ENCODE results near the gene RABGAP1L. TPM values are rescaled to one million over a fixed set of nuclear protein-coding genes. Genes with fewer than 3 reads are reported as not detected.

Gene RABGAP1L
- total and polyA plus RNA-seq, 11 donors = 18.6 to 195 (median 98.4) TPM

DNA sequence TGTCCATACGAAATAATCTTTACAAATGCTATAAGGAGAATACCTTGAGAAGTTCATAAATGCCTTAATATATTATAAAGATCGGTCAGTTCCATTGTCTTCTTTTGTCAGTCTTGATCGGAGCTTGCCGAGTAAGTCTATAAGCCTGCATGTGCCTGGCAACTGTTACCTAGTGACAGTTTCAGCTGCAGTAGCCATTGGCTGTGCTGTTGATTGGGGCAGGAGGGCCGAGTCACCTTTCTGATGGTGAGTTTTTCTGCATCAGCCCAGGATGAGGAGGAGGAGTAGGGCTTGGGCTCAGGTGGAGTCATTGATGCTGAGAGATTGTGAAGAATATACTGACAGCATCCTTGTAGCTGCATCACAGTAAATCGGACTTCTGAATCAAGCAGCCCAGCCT is 286.5 kb downstream of the RABGAP1L start:
- Histone ChIP-seq H3K9me3 (peaks cover 0 to 11% (median 0%) of the 10 kb centered on the region in 12 donors), H3K27ac (no peak overlapping the region), H3K36me3 (no peaks in the 10 kb centered on the region), H3K4me1 (peaks cover 0 to 24% (median 6%) of the 10 kb centered on the region in 12 donors), H3K4me3 (no peak overlapping the region), H3K27me3 (no peaks in the 10 kb centered on the region)
- intact Hi-C loops (cut with DNase I) = loop anchor here in 1 of 10 donors (1.0 kb wide), 1 partner anchor 23 kb away; no protein-coding TSS in a partner anchor
- WGBS, 4 donors = 57 to 73% (median 70%) methylated on average over 6 of the region's 6 CpGs
- ATAC-seq = peak; percentile 32 to 77 (median 57)
- TF ChIP-seq, protein P1, sequence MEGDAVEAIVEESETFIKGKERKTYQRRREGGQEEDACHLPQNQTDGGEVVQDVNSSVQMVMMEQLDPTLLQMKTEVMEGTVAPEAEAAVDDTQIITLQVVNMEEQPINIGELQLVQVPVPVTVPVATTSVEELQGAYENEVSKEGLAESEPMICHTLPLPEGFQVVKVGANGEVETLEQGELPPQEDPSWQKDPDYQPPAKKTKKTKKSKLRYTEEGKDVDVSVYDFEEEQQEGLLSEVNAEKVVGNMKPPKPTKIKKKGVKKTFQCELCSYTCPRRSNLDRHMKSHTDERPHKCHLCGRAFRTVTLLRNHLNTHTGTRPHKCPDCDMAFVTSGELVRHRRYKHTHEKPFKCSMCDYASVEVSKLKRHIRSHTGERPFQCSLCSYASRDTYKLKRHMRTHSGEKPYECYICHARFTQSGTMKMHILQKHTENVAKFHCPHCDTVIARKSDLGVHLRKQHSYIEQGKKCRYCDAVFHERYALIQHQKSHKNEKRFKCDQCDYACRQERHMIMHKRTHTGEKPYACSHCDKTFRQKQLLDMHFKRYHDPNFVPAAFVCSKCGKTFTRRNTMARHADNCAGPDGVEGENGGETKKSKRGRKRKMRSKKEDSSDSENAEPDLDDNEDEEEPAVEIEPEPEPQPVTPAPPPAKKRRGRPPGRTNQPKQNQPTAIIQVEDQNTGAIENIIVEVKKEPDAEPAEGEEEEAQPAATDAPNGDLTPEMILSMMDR (IDR thresholded peaks at IDR 0.05) = no peak
- DNase-seq = no peak

DNA sequence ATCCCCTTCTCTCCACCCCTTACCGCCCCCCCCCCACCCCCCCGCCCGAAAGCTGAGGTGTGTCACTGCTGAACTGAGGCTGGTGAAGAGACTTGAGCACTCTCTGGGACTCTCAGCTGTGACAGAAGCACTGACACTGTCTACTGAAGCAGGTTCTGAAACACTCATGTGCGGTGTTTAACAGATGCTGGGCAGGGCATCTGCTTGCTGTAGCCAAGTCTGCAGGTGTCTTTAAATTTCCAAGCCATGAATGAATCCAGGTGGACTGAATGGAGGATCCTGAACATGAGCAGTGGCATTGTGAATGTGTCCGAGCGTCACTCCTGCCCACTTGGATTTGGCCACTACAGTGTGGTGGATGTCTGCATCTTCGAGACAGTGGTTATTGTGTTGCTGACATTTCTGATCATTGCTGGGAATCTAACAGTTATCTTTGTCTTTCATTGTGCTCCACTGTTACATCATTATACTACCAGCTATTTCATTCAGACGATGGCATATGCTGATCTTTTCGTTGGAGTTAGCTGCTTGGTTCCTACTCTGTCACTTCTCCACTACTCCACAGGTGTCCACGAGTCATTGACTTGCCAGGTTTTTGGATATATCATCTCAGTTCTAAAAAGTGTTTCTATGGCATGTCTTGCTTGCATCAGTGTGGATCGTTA is 288.7 kb downstream of the RABGAP1L start, which contains the start of gene GPR52:
Gene GPR52, plus strand, starts transcription at position 99 of the 665 bp plus-strand sequence. Its CDS starts 148 bp downstream, at position 247.
- WGBS, 4 donors = 86 to 89% (median 88%) methylated on average over 11 of the region's 11 CpGs
- Histone ChIP-seq H3K27ac (no peak within 1 kb of the TSS), H3K4me1 (peaks cover 0 to 24% (median 6%) of the 10 kb centered on the region in 12 donors), H3K27me3 (no peaks in the 10 kb centered on the region), H3K36me3 (no peaks in the 10 kb centered on the region), H3K9me3 (peaks cover 0 to 11% (median 0%) of the 10 kb centered on the region in 12 donors), H3K4me3 (no peak within 1 kb of the TSS)
- intact Hi-C loops (cut with DNase I) = no loop called here
- no peak for TF ChIP-seq POLR2A (IDR thresholded peaks at IDR 0.05)
- TF ChIP-seq, protein P1 (IDR thresholded peaks at IDR 0.05) = no peak
- no peak for ATAC-seq
- DNase-seq = no peak

- ATAC-seq (no peak), DNase-seq (no peak)
- no peak for TF ChIP-seq POLR2A (IDR thresholded peaks at IDR 0.05)
- TF ChIP-seq, protein P1 (IDR thresholded peaks at IDR 0.05) = no peak
- peaks cover 0 to 24% (median 6%) of the 10 kb centered on the region in 12 donors for H3K4me1 ChIP-seq
- no peak overlapping the region for H3K27ac ChIP-seq
- H3K36me3 ChIP-seq = no peaks in the 10 kb centered on the region
- intact Hi-C loops (cut with DNase I) = no loop called here
- 77 to 89% (median 85%) methylated on average over 5 of the region's 5 CpGs for WGBS, 4 donors
- no peak overlapping the region for H3K4me3 ChIP-seq
- H3K27me3 ChIP-seq = no peaks in the 10 kb centered on the region
- H3K9me3 ChIP-seq = peaks cover 0 to 8% (median 0%) of the 10 kb centered on the region in 12 donors
Measured at GRCh38 chr1:174448531-174448883, 289.2 kb downstream of the RABGAP1L start.

DNA sequence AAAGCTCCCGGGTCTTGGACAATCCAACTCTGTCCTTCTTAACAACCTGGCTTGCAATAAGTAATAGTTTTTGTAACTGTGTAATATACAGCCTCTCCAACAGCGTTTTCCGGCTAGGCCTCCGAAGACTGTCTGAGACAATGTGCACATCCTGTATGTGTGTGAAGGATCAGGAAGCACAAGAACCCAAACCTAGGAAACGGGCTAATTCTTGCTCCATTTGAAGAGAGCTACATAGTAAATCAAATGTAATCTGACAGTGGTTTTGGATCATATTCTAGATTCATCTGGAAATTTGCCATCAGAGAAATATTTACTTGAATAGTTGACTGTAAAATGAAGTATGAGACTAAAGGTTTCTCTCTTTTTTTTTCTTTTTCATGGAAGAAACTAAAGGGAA is 289.7 kb downstream of the RABGAP1L start:
- DNase-seq (no peak), ATAC-seq (peak in 1 of 4 donors; percentile 62)
- intact Hi-C loops (cut with DNase I) = no loop called here
- Histone ChIP-seq H3K27me3 (no peaks in the 10 kb centered on the region), H3K36me3 (no peaks in the 10 kb centered on the region), H3K9me3 (peaks cover 0 to 5% (median 0%) of the 10 kb centered on the region in 12 donors), H3K27ac (no peak overlapping the region), H3K4me3 (no peak overlapping the region), H3K4me1 (peaks cover 0 to 24% (median 6%) of the 10 kb centered on the region in 12 donors)
- WGBS, 4 donors = 49 to 65% (median 58%) methylated on average over 5 of the region's 5 CpGs
- no peak for TF ChIP-seq POLR2A (IDR thresholded peaks at IDR 0.05)
- TF ChIP-seq, protein P1 (IDR thresholded peaks at IDR 0.05) = no peak
